ENCODE data around the gene TLL2. TPM values are rescaled to one million over a fixed set of nuclear protein-coding genes. Genes with fewer than 3 reads are reported as not detected.

Gene TLL2
- total RNA-seq, 1 experiment from 2014 or later, result 9.1 TPM

GRCh38 chr10:96342402-96342801, 171.3 kb downstream of the TLL2 start:
- POLR2A ChIA-PET, result no interaction called here

GRCh38 chr10:96341219-96342182, 172.2 kb downstream of the TLL2 start:
- ATAC-seq (peak; percentile 43), DNase-seq (ENCODE audit: low spot score) (peak; percentile 24)
- Mint-ChIP-seq H3K27ac (no peak overlapping the region), H3K27me3 (ENCODE audit: low read depth) (peaks cover 24% of the 10 kb centered on the region), H3K4me1 (peaks cover 63% of the 10 kb centered on the region), H3K36me3 (peaks cover 16% of the 10 kb centered on the region), H3K4me3 (no peak overlapping the region), H3K9me3 (peaks cover 17% of the 10 kb centered on the region)
- CTCF ChIA-PET, result interaction anchor here (0.6 to 2.6 kb wide), 17 partner anchors 11 to 324 kb away, joined by 3 to 24 read pairs (median 3); partner anchors contain the start of gene TLL2
- POLR2A ChIA-PET, result no interaction called here
- TF ChIP-seq FOXK1 (CRISPR knock-in tag; IDR thresholded peaks at IDR 0.05) (no peak), GRHL2 (CRISPR knock-in tag; IDR thresholded peaks at IDR 0.05; ENCODE audit: insufficient replicate concordance, severe bottlenecking) (no peak), ARID4B (CRISPR knock-in tag; IDR thresholded peaks at IDR 0.05; ENCODE audit: borderline replicate concordance) (peak; percentile 41; the same call in 1 of the 2 replicates), USF2 (CRISPR knock-in tag; IDR thresholded peaks at IDR 0.05) (peak; percentile 41; the same call in 1 of the 2 replicates), USF1 (CRISPR knock-in tag; IDR thresholded peaks at IDR 0.05) (peak; percentile 36; the same call in 1 of the 2 replicates), TEAD1 (CRISPR knock-in tag; IDR thresholded peaks at IDR 0.05) (peak; percentile 65; the same call in 1 of the 2 replicates), GABPB1 (CRISPR knock-in tag; IDR thresholded peaks at IDR 0.05) (no peak), ETV6 (CRISPR knock-in tag; IDR thresholded peaks at IDR 0.05) (peak; percentile 75), CREB1 (CRISPR knock-in tag; IDR thresholded peaks at IDR 0.05) (peak; percentile 67; the same call in 1 of the 2 replicates), ZBTB21 (CRISPR knock-in tag; IDR thresholded peaks at IDR 0.05; ENCODE audit: borderline replicate concordance) (no peak), ZNF138 (CRISPR knock-in tag; conservative IDR thresholded peaks at IDR 0.05) (0 out of 2 replicates have a peak, but pooled peaks have one; percentile 34), FOXP4 (CRISPR knock-in tag; IDR thresholded peaks at IDR 0.05) (0 out of 2 replicates have a peak, but pooled peaks have one; percentile 25), MAX (CRISPR knock-in tag; IDR thresholded peaks at IDR 0.05) (peak; percentile 49; the same call in 1 of the 2 replicates), TEAD4 (CRISPR knock-in tag; IDR thresholded peaks at IDR 0.05) (no peak; the same call in 1 of the 2 replicates)

More at GRCh38 chr10:96342402-96342801, 171.3 kb downstream of the TLL2 start:
- Mint-ChIP-seq H3K9me3 (peaks cover 24% of the 10 kb centered on the region), H3K4me1 (peaks cover 63% of the 10 kb centered on the region), H3K4me3 (no peak overlapping the region), H3K27ac (no peak overlapping the region), H3K27me3 (ENCODE audit: low read depth) (peaks cover 24% of the 10 kb centered on the region), H3K36me3 (peaks cover 22% of the 10 kb centered on the region)
- no peak for TF ChIP-seq STAT6 (CRISPR knock-in tag; conservative IDR thresholded peaks at IDR 0.05; ENCODE audit: low read depth)
- no peak for TF ChIP-seq CREB1 (CRISPR knock-in tag; IDR thresholded peaks at IDR 0.05)
- no peak for TF ChIP-seq ESRRA (CRISPR knock-in tag; IDR thresholded peaks at IDR 0.05; ENCODE audit: borderline replicate concordance)
- TF ChIP-seq ZNF219 (CRISPR knock-in tag; IDR thresholded peaks at IDR 0.05; ENCODE audit: borderline replicate concordance), result no peak
- TF ChIP-seq MAX (CRISPR knock-in tag; IDR thresholded peaks at IDR 0.05), result no peak
- CTCF ChIA-PET, result interaction anchor here (2.0 to 2.6 kb wide), 2 partner anchors 32 to 325 kb away, joined by 14 to 15 read pairs; no protein-coding TSS in a partner anchor
- DNase-seq (ENCODE audit: low spot score), result no peak
- no peak for ATAC-seq

All from WTC11 (cell line).